Skin of body (tissue), 3 donors: ENCODE data around the gene SYNGR2. TPM values are rescaled to one million over a fixed set of nuclear protein-coding genes. Genes with fewer than 3 reads are reported as not detected.

Experiments
- DNase-seq: peaks from one replicate; lab custom pipeline; 2025; lab: John Stamatoyannopoulos, UW
- small RNA-seq: library from RNA; depleted of rRNA; stranded (forward); fragments of <200 nt; gene quantifications from one replicate; pipeline ENCODE3, GENCODE V24; 2014; ENCODE audit warnings: low replicate concordance
- total RNA-seq: library from RNA; depleted of rRNA; stranded (reverse); fragments of >200 nt; gene quantifications from one replicate; pipeline ENCODE4 v1.2.3, GENCODE V29; 2014

SYNGR2 gene
- total RNA-seq, 1 donor from 2014 or later: 16.7 TPM

DNA sequence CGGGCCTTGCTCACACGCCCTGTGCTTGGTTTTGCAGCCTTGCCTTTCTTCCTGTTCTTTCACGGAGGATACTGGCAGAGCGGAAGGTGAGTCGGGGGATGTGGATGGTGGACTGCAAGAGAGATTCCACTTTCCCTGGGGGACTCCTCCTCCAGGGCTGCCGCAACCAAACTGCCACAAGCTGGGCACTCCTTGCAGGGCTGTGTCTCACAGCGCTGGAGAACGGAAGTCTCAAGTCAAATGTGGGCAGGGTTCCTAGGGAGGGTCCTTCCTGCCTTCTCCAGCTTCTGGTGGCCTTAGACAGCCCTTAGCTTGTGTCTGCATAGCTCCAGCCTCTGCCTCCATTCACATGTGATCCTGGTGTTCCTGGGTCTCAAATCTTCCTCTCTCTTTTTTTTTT, 34.3 kb downstream of the SYNGR2 start:
- DNase-seq: no peak

- no peak for DNase-seq
Measured at GRCh38 chr17:78204387-78205123, 36.2 kb downstream of the SYNGR2 start.

DNA sequence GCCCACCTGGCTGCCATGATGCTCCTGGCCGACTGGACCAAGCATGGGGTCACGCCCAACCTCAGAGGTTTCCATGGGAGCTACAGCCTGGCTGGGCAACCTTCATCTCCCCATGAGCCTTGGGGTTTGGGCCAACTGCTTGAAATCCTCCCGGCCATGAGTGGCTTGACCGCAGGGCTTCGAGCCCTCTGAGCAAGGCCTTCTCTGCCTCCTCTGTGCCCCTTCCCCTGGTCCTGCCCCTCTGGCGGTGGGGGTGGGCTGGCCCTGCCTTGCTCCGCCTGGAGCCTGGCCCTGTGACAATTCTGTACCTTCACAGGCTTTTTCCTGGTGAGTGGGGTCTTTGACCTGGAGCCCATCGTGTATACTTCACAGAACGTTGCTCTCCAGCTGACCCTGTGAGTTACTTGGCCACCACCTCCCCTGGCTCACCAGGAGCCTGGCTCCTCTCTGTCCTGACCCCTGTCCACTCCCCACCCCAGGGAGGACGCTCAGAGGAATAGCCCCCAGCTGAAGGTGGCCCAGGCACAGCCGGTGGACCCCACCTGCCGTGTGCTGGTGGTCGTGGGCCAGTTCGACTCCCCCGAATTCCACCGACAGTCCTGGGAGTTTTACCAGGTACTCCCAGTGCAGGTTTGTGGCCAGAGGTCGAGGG, 36.9 kb downstream of the SYNGR2 start:
- DNase-seq: no peak

- DNase-seq: no peak
Measured at GRCh38 chr17:78206298-78206697, 37.9 kb downstream of the SYNGR2 start.

GRCh38 chr17:78208486-78208885, 40.1 kb downstream of the SYNGR2 start:
- DNase-seq: no peak

- DNase-seq: no peak
Measured at GRCh38 chr17:78210111-78210510, 41.7 kb downstream of the SYNGR2 start.

DNA sequence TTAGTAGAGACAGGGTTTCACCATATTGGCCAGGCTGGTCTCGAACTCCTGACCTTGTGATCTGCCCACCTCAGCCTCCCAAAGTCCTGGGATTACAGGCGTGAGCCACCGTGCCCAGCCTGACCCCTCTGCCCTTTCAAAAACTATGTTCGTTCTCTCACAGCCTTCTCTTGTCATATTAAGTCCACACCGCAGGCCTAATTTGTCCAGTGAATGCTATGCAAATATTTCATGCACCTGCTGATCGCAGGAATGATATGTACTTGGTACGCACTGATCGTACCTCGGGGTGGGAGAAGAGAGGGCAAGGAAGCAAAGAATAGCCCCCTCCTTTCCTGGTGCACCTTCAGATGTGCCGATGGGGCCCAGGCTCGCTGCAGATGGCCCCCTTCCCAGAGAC, 42.7 kb downstream of the SYNGR2 start:
- no peak for DNase-seq

DNA sequence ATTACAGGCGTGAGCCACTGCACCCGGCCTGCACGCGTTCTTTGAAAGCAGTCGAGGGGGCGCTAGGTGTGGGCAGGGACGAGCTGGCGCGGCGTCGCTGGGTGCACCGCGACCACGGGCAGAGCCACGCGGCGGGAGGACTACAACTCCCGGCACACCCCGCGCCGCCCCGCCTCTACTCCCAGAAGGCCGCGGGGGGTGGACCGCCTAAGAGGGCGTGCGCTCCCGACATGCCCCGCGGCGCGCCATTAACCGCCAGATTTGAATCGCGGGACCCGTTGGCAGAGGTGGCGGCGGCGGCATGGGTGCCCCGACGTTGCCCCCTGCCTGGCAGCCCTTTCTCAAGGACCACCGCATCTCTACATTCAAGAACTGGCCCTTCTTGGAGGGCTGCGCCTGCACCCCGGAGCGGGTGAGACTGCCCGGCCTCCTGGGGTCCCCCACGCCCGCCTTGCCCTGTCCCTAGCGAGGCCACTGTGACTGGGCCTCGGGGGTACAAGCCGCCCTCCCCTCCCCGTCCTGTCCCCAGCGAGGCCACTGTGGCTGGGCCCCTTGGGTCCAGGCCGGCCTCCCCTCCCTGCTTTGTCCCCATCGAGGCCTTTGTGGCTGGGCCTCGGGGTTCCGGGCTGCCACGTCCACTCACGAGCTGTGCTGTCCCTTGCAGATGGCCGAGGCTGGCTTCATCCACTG, 45.8 kb downstream of the SYNGR2 start, which contains the start of gene BIRC5:
TSS of gene BIRC5 (plus strand) at position 238 of the 690 bp plus-strand sequence. CDS start at position 302, 64 bp downstream.
- DNase-seq: peak; percentile 36

- DNase-seq: no peak
Measured at GRCh38 chr17:78214706-78215061, 46.3 kb downstream of the SYNGR2 start.

DNA sequence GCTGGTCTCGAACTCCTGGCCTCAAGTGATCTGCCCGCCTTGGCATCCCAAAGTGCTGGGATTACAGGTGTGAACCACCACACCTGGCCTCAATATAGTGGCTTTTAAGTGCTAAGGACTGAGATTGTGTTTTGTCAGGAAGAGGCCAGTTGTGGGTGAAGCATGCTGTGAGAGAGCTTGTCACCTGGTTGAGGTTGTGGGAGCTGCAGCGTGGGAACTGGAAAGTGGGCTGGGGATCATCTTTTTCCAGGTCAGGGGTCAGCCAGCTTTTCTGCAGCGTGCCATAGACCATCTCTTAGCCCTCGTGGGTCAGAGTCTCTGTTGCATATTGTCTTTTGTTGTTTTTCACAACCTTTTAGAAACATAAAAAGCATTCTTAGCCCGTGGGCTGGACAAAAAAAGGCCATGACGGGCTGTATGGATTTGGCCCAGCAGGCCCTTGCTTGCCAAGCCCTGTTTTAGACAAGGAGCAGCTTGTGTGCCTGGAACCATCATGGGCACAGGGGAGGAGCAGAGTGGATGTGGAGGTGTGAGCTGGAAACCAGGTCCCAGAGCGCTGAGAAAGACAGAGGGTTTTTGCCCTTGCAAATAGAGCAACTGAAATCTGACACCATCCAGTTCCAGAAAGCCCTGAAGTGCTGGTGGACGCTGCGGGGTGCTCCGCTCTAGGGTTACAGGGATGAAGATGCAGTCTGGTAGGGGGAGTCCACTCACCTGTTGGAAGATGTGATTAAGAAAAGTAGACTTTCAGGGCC, 51.2 kb downstream of the SYNGR2 start:
- no peak for DNase-seq

Small RNA genes within 50 kb of the gene (small RNA-seq; reads per million reads assigned to genes)
- not detected for gene AC087645.1

Other genes with a start within 250 kb of the SYNGR2 start
- 13.6 TPM for gene TNRC6C, start 209.9 kb upstream of the SYNGR2 start, total RNA-seq
- 14.2 TPM for gene TMC6, start 39.8 kb upstream of the SYNGR2 start, total RNA-seq
- gene TMC8, start 37.8 kb upstream of the SYNGR2 start, total RNA-seq: 3.4 TPM
- gene C17orf99, start 22.2 kb upstream of the SYNGR2 start, total RNA-seq: 2.9 TPM
- 22.8 TPM for gene TK1, start 18.5 kb downstream of the SYNGR2 start, total RNA-seq
- gene AFMID, start 18.8 kb downstream of the SYNGR2 start, total RNA-seq: 28.3 TPM
- gene BIRC5, start 45.7 kb downstream of the SYNGR2 start, total RNA-seq: 15.0 TPM
- not detected for gene TMEM235, start 63.0 kb downstream of the SYNGR2 start, total RNA-seq
- 23.7 TPM for gene SOCS3, start 191.5 kb downstream of the SYNGR2 start, total RNA-seq
- gene PGS1, start 210.1 kb downstream of the SYNGR2 start, total RNA-seq: 25.7 TPM